A549 (cell line): Measurements from ENCODE around the gene GNL2. TPM values are rescaled to one million over a fixed set of nuclear protein-coding genes. Genes with fewer than 3 reads are reported as not detected.

Experiments used
- ATAC-seq, 2 experiments: fragments of 200-7000 bp in 1 of 2; fragments of >200 bp in 1 of 2; cut with Nextera tagmentation in 1 of 2; cut with Tn5 transposase in 1 of 2; 3 replicates each; pipeline versions ENCODE4 v1.8.0 to v1.9.1; 2018 to 2020; ENCODE audit warnings: mild to moderate bottlenecking in 1 of 2, moderate library complexity in 1 of 2
- CTCF ChIA-PET: fragments of 300-600 bp; sonication (Branson Sonifier 250); formaldehyde crosslinking; extraction: SDS; loops from one replicate; lab custom pipeline; 2021; ENCODE audit warnings: antibody characterized with exemption, inconsistent platforms; lab: Yijun Ruan, JAX
- POLR2A ChIA-PET: fragments of 350-600 bp; formaldehyde crosslinking; extraction: SDS; loops from one replicate; lab custom pipeline; 2021; ENCODE audit warnings: antibody characterized with exemption, inconsistent platforms; lab: Yijun Ruan, JAX
- DNase-seq, 2 experiments: peaks; one replicate each; pipeline versions ENCODE4 v3.0.0 to v3.0.0-alpha.2; 2011 to 2016; ENCODE audit warnings: low read depth in 1 of 2, low spot score in 1 of 2
- FAIRE-seq: peaks from 2 replicates; lab custom pipeline; 2011; peaks lifted over from hg19 to GRCh38; lab: Jason Lieb, UNC
- H3K27ac ChIP-seq, 2 experiments: fragments of >200 bp; sonication (Bioruptor Twin); formaldehyde crosslinking; 3 replicates each; pipeline ENCODE4 v1.5.1; 2016 to 2017
- H3K4me1 ChIP-seq: fragments of >200 bp; sonication (Bioruptor Twin); formaldehyde crosslinking; 3 replicates; pipeline ENCODE4 v1.6.1; 2016
- H3K4me2 ChIP-seq: fragments of >200 bp; sonication (Bioruptor Twin); formaldehyde crosslinking; 3 replicates; pipeline ENCODE4 v1.6.1; 2016
- H3K4me3 ChIP-seq: fragments of >200 bp; sonication (Bioruptor Twin); formaldehyde crosslinking; 3 replicates; pipeline ENCODE4 v1.5.1; 2016
- H3K9me3 ChIP-seq: fragments of >200 bp; sonication (Bioruptor Twin); formaldehyde crosslinking; 3 replicates; pipeline ENCODE4 v1.6.1; 2016
- BHLHE40 ChIP-seq: IDR thresholded peaks from 2 replicates; pipeline ENCODE4 v1.6.1; 2012; ENCODE audit warnings: low read depth, low read length, inconsistent platforms
- CBX8 ChIP-seq: fragments of 200-600 bp; sonication (generic); IDR thresholded peaks from 2 replicates; pipeline ENCODE4 v1.6.1; 2016
- CEBPB ChIP-seq, 2 experiments: fragments of >200 bp in 1 of 2; sonication (Bioruptor Twin) in 1 of 2; formaldehyde crosslinking in 1 of 2; IDR thresholded peaks; 2 replicates each; pipeline ENCODE4 v1.6.1; 2012 to 2016
- CHD2 ChIP-seq: fragments of 150-350 bp; IDR thresholded peaks from 2 replicates; pipeline ENCODE4 v1.6.1; 2014; ENCODE audit warnings: low read length; ENCODE audit not compliant: partially characterized antibody
- E2F6 ChIP-seq: IDR thresholded peaks from 2 replicates; pipeline ENCODE4 v1.6.1; 2012; ENCODE audit warnings: low read depth, borderline replicate concordance
- EHF ChIP-seq: fragments of 250-450 bp; sonication (Bioruptor Pico); IDR thresholded peaks from 2 replicates; pipeline ENCODE4 v1.5.0; 2020; ENCODE audit warnings: mild to moderate bottlenecking
- ELK1 ChIP-seq: fragments of 150-350 bp; IDR thresholded peaks from 2 replicates; pipeline ENCODE4 v1.6.1; 2014; ENCODE audit warnings: low read depth, mild to moderate bottlenecking, low read length
- EP300 ChIP-seq, 2 experiments: fragments of >200 bp; sonication (Bioruptor Twin); formaldehyde crosslinking; IDR thresholded peaks; 2 replicates in 1 of 2; 3 replicates in 1 of 2; pipeline ENCODE4 v1.6.1; 2016 to 2017
- FOSL2 ChIP-seq, 2 experiments: fragments of 450-650 bp in 1 of 2; fragments of >200 bp in 1 of 2; sonication (Bioruptor Twin) in 1 of 2; formaldehyde crosslinking; IDR thresholded peaks; 2 replicates each; pipeline versions ENCODE4 v1.5.0 to v1.6.1; 2016 to 2020; ENCODE audit warnings: mild to moderate bottlenecking in 1 of 2, moderate library complexity in 1 of 2
- FOXS1 ChIP-seq: fragments of 250-450 bp; sonication (Bioruptor Pico); IDR thresholded peaks from 2 replicates; pipeline ENCODE4 v1.5.0; 2020; ENCODE audit warnings: mild to moderate bottlenecking, moderate library complexity
- HES2 ChIP-seq: fragments of >200 bp; sonication (Bioruptor Twin); formaldehyde crosslinking; IDR thresholded peaks from 2 replicates; pipeline ENCODE4 v1.6.1; 2016
- HEYL ChIP-seq: fragments of 250-450 bp; sonication (Bioruptor Pico); IDR thresholded peaks from 2 replicates; pipeline ENCODE4 v1.8.0; 2021; ENCODE audit warnings: mild to moderate bottlenecking, moderate library complexity
- HMGXB4 ChIP-seq: fragments of 250-450 bp; sonication (Bioruptor Pico); IDR thresholded peaks from 2 replicates; pipeline ENCODE4 v1.5.0; 2021; ENCODE audit warnings: mild to moderate bottlenecking, moderate library complexity, borderline replicate concordance
- HOXA7 ChIP-seq: fragments of 250-450 bp; sonication (Bioruptor Pico); IDR thresholded peaks from 2 replicates; pipeline ENCODE4 v1.5.0; 2020; ENCODE audit warnings: mild to moderate bottlenecking, moderate library complexity
- HOXB13 ChIP-seq: fragments of 250-450 bp; sonication (Bioruptor Pico); IDR thresholded peaks from 2 replicates; pipeline ENCODE4 v1.5.0; 2020; ENCODE audit warnings: low read depth, mild to moderate bottlenecking, moderate library complexity
- HOXB5 ChIP-seq: fragments of 250-450 bp; sonication (Bioruptor Pico); IDR thresholded peaks from 2 replicates; pipeline ENCODE4 v1.5.0; 2020; ENCODE audit warnings: mild to moderate bottlenecking, moderate library complexity
- JUNB ChIP-seq: fragments of >200 bp; sonication (Bioruptor Twin); formaldehyde crosslinking; IDR thresholded peaks from 2 replicates; pipeline ENCODE4 v1.6.1; 2016
- KDM1A ChIP-seq: fragments of 200-600 bp; sonication (generic); IDR thresholded peaks from 2 replicates; pipeline ENCODE4 v1.6.1; 2016; ENCODE audit warnings: low read depth, mild to moderate bottlenecking
- KDM5A ChIP-seq: fragments of 200-600 bp; sonication (generic); IDR thresholded peaks from 2 replicates; pipeline ENCODE4 v1.6.1; 2016; ENCODE audit warnings: antibody characterized with exemption, mild to moderate bottlenecking
- MAFK ChIP-seq: fragments of 450-650 bp; IDR thresholded peaks from 2 replicates; pipeline ENCODE4 v1.6.1; 2014; ENCODE audit not compliant: partially characterized antibody
- MAZ ChIP-seq: fragments of 150-350 bp; IDR thresholded peaks from 2 replicates; pipeline ENCODE4 v1.6.1; 2014; ENCODE audit warnings: antibody characterized with exemption, low read depth, low read length, borderline replicate concordance
- NR3C1 ChIP-seq: fragments of >200 bp; sonication (Bioruptor Twin); formaldehyde crosslinking; IDR thresholded peaks from 3 replicates; pipeline ENCODE4 v1.6.1; 2017
- PBX3 ChIP-seq: IDR thresholded peaks from 2 replicates; pipeline ENCODE4 v1.6.1; 2012
- POLR2A ChIP-seq: IDR thresholded peaks from 2 replicates; pipeline ENCODE4 v1.6.1; 2012; ENCODE audit warnings: mild to moderate bottlenecking, low read length
- POLR2AphosphoS2 ChIP-seq: conservative IDR thresholded peaks from 2 replicates; pipeline ENCODE4 v1.6.1; 2012; ENCODE audit warnings: low read length, improper control_type of control experiment, inconsistent platforms
- RCOR1 ChIP-seq: fragments of 150-350 bp; IDR thresholded peaks from 2 replicates; pipeline ENCODE4 v1.6.1; 2014; ENCODE audit warnings: antibody characterized with exemption, low read length, low read depth
- RFX5 ChIP-seq: fragments of 450-650 bp; IDR thresholded peaks from 2 replicates; pipeline ENCODE4 v1.7.1; 2014; ENCODE audit warnings: antibody characterized with exemption, mild to moderate bottlenecking, moderate library complexity
- RNF2 ChIP-seq: fragments of 200-600 bp; sonication (generic); IDR thresholded peaks from 2 replicates; pipeline ENCODE4 v1.6.1; 2016; ENCODE audit warnings: low read depth, mild to moderate bottlenecking, antibody characterized with exemption, moderate library complexity, borderline replicate concordance
- ZFP36 ChIP-seq: fragments of 450-650 bp; IDR thresholded peaks from 2 replicates; pipeline ENCODE4 v1.6.1; 2014; ENCODE audit warnings: borderline replicate concordance; ENCODE audit not compliant: partially characterized antibody
- ZSCAN20 ChIP-seq: fragments of 250-450 bp; sonication (Bioruptor Pico); IDR thresholded peaks from 2 replicates; pipeline ENCODE4 v1.8.0; 2022; ENCODE audit warnings: mild to moderate bottlenecking, moderate library complexity
- WGBS: methylation state at CpG from one replicate; pipeline ENCODE4 v1.1.6; 2017; ENCODE audit errors: missing lambda C conversion rate; 5-methylcytosine and 5-hydroxymethylcytosine counted together
- polyA plus RNA-seq, 4 experiments: library from polyadenylated mRNA; depleted of rRNA in 3 of 4; stranded (reverse); fragments of >200 nt; fragmentation: RNase III in 1 of 4; extraction: RNeasy Plus Mini Kit Qiagen cat#74134 plus additional on column Dnase treatment in 1 of 4; gene quantifications; 2 replicates in 3 of 4; 3 replicates in 1 of 4; pipeline ENCODE4 v1.2.3, GENCODE V29; 2011 to 2017

The GNL2 gene
- polyA plus RNA-seq, 2 of the 4 experiments (the other 2 are of a cell fraction), result 50.1 to 69.2 TPM

- no CpG with 5 or more reads among the region's 5 CpGs for WGBS
- ATAC-seq (no peak), DNase-seq (no peak), FAIRE-seq (no peak)
- no peak overlapping the region for H3K27ac ChIP-seq
- ChIA-PET CTCF (interaction anchor here (0.6 to 3.7 kb wide), 3 partner anchors 11 to 67 kb away, joined by 3 to 26 read pairs (median 7); no protein-coding TSS in a partner anchor), POLR2A (no interaction called here)
- no peaks in the 10 kb centered on the region for H3K9me3 ChIP-seq
- no peak for TF ChIP-seq ZSCAN20 (CRISPR knock-in tag)
- TF ChIP-seq MAFK, result no peak
- TF ChIP-seq KDM1A, result no peak
- TF ChIP-seq CBX8, result no peak
- TF ChIP-seq HEYL (CRISPR knock-in tag), result no peak
- TF ChIP-seq ELK1, result no peak
- TF ChIP-seq PBX3, result no peak
- TF ChIP-seq MAZ, result no peak
- no peak for TF ChIP-seq RNF2
- no peak for TF ChIP-seq BHLHE40
- H3K4me3 ChIP-seq, result no peak overlapping the region
- H3K4me2 ChIP-seq, result no peak overlapping the region
- H3K4me1 ChIP-seq, result no peaks in the 10 kb centered on the region
These were observed 18.4 kb upstream of the GNL2 start for GRCh38 chr1:37614105-37614504.

- H3K4me1 ChIP-seq, result no peaks in the 10 kb centered on the region
- FAIRE-seq, result no peak
- H3K27ac ChIP-seq, result no peak overlapping the region
- H3K4me3 ChIP-seq, result no peak overlapping the region
- CTCF ChIA-PET, result interaction anchor here (1.1 to 2.5 kb wide), 2 partner anchors 9 to 70 kb away, joined by 3 to 15 read pairs; no protein-coding TSS in a partner anchor
- no peak overlapping the region for H3K4me2 ChIP-seq
- ATAC-seq, result peak; percentile 43 to 49; a peak in 3 of 6 replicates
- TF ChIP-seq HOXB13 (CRISPR knock-in tag), result no peak
- no peak for TF ChIP-seq RCOR1
- TF ChIP-seq HOXA7, result no peak
- no peak for TF ChIP-seq CHD2
- no peak for TF ChIP-seq POLR2A
- TF ChIP-seq HMGXB4 (CRISPR knock-in tag), result no peak
- TF ChIP-seq KDM5A, result no peak
- TF ChIP-seq EP300 (IDR thresholded peaks at IDR 0.05), result no peak
- TF ChIP-seq HOXB5 (CRISPR knock-in tag), result no peak
- TF ChIP-seq HES2, result no peak
- TF ChIP-seq, all 56 proteins: peak for 0
- WGBS, result 38% methylated on average over 4 of the region's 4 CpGs
- H3K9me3 ChIP-seq, result no peaks in the 10 kb centered on the region
- POLR2A ChIA-PET, result no interaction called here
- no peak for DNase-seq
These were observed 16.4 kb upstream of the GNL2 start for GRCh38 chr1:37612186-37612585.

- Histone ChIP-seq H3K4me1 (no peaks in the 10 kb centered on the region), H3K4me2 (no peak overlapping the region), H3K9me3 (no peaks in the 10 kb centered on the region), H3K4me3 (no peak overlapping the region), H3K27ac (no peak overlapping the region)
- POLR2A ChIA-PET, result no interaction called here
- 24% methylated on average over 2 of the region's 2 CpGs for WGBS
- DNase-seq, result no peak
- no peak for ATAC-seq
- no peak for TF ChIP-seq NR3C1
- no peak for TF ChIP-seq PBX3
- no peak for TF ChIP-seq EHF (CRISPR knock-in tag)
- TF ChIP-seq HES2, result no peak
- TF ChIP-seq ZFP36, result no peak
- no peak for TF ChIP-seq BHLHE40
- TF ChIP-seq JUNB, result no peak
- TF ChIP-seq RFX5, result no peak
- TF ChIP-seq E2F6, result no peak
- no peak for TF ChIP-seq POLR2AphosphoS2
- no peak for TF ChIP-seq POLR2A
- no peak for TF ChIP-seq MAFK
- no peak for TF ChIP-seq FOXS1 (CRISPR knock-in tag)
- no peak for TF ChIP-seq CEBPB (IDR thresholded peaks at IDR 0.05)
- no peak for TF ChIP-seq FOSL2 (IDR thresholded peaks at IDR 0.05)
- TF ChIP-seq FOSL2 (CRISPR knock-in tag; IDR thresholded peaks at IDR 0.05), result no peak
- FAIRE-seq, result no peak
- CTCF ChIA-PET, result no interaction called here
These were observed 14.3 kb upstream of the GNL2 start for GRCh38 chr1:37609994-37610393.
